ENCODE data around the gene RNF150. TPM values are rescaled to one million over a fixed set of nuclear protein-coding genes. Genes with fewer than 3 reads are reported as not detected.

Gene RNF150
- total RNA-seq, 2 donors from 2014 or later: 2.3 to 4.6 TPM

GRCh38 chr4:140940589-140940988 lies 192.7 kb downstream of the RNF150 start:
- Histone ChIP-seq H3K36me3 (replicated peaks in 1 of 2; ENCODE audit: insufficient read depth in 1 of 2, low read depth in 2 of 2) (no peaks in the 10 kb centered on the region), H3K27me3 (no peaks in the 10 kb centered on the region), H3K4me3 (no peak overlapping the region), H3K27ac (no peak overlapping the region), H3K4me1 (no peaks in the 10 kb centered on the region), H3K9me3 (no peaks in the 10 kb centered on the region)
- TF ChIP-seq CTCF (IDR thresholded peaks at IDR 0.05) (no peak), POLR2A (IDR thresholded peaks at IDR 0.05) (no peak)
- no peak for DNase-seq
- intact Hi-C loops (cut with DNase I): no loop called here
- no peak for ATAC-seq
- WGBS, 2 donors: 79 to 92% methylated on average over 2 of the region's 2 CpGs

GRCh38 chr4:140937866-140938265 lies 195.4 kb downstream of the RNF150 start:
- no peaks in the 10 kb centered on the region for H3K27me3 ChIP-seq
- intact Hi-C loops (cut with DNase I): no loop called here
- H3K9me3 ChIP-seq: no peaks in the 10 kb centered on the region
- no peak for ATAC-seq
- H3K27ac ChIP-seq: no peak overlapping the region
- no peaks in the 10 kb centered on the region for H3K36me3 ChIP-seq (replicated peaks in 1 of 2; ENCODE audit: insufficient read depth in 1 of 2, low read depth in 2 of 2)
- H3K4me3 ChIP-seq: no peak overlapping the region
- WGBS, 2 donors: 76 to 89% methylated on average over 6 of the region's 6 CpGs
- no peaks in the 10 kb centered on the region for H3K4me1 ChIP-seq
- TF ChIP-seq POLR2A (IDR thresholded peaks at IDR 0.05) (no peak), CTCF (IDR thresholded peaks at IDR 0.05) (no peak)
- no peak for DNase-seq

GRCh38 chr4:140935254-140935653 lies 198.0 kb downstream of the RNF150 start:
- Histone ChIP-seq H3K27ac (no peak overlapping the region), H3K9me3 (no peaks in the 10 kb centered on the region), H3K4me3 (no peak overlapping the region), H3K4me1 (no peaks in the 10 kb centered on the region), H3K27me3 (no peaks in the 10 kb centered on the region), H3K36me3 (replicated peaks in 1 of 2; ENCODE audit: insufficient read depth in 1 of 2, low read depth in 2 of 2) (no peaks in the 10 kb centered on the region)
- TF ChIP-seq POLR2A (IDR thresholded peaks at IDR 0.05) (no peak), CTCF (IDR thresholded peaks at IDR 0.05) (no peak)
- DNase-seq: peak in 3 of 4 donors; percentile 35 to 44 (median 37)
- ATAC-seq: no peak
- intact Hi-C loops (cut with DNase I): no loop called here
- WGBS, 2 donors: 8 to 20% methylated on average over 4 of the region's 4 CpGs

- Histone ChIP-seq H3K4me3 (no peak overlapping the region), H3K9me3 (no peaks in the 10 kb centered on the region), H3K27me3 (no peaks in the 10 kb centered on the region), H3K27ac (no peak overlapping the region), H3K36me3 (replicated peaks in 1 of 2; ENCODE audit: insufficient read depth in 1 of 2, low read depth in 2 of 2) (no peaks in the 10 kb centered on the region), H3K4me1 (no peaks in the 10 kb centered on the region)
- 91 to 92% methylated on average over 2 of the region's 2 CpGs for WGBS, 2 donors
- intact Hi-C loops (cut with DNase I): no loop called here
- DNase-seq (no peak), ATAC-seq (no peak)
- no peak for TF ChIP-seq CTCF (IDR thresholded peaks at IDR 0.05)
- no peak for TF ChIP-seq POLR2A (IDR thresholded peaks at IDR 0.05)
These were observed 200.7 kb downstream of the RNF150 start for GRCh38 chr4:140932501-140933045.

- no peak overlapping the region for H3K27ac ChIP-seq
- H3K9me3 ChIP-seq: no peaks in the 10 kb centered on the region
- H3K4me3 ChIP-seq: no peak overlapping the region
- no peaks in the 10 kb centered on the region for H3K4me1 ChIP-seq
- H3K27me3 ChIP-seq: no peaks in the 10 kb centered on the region
- TF ChIP-seq CTCF (IDR thresholded peaks at IDR 0.05) (no peak), POLR2A (IDR thresholded peaks at IDR 0.05) (no peak)
- no peaks in the 10 kb centered on the region for H3K36me3 ChIP-seq (replicated peaks in 1 of 2; ENCODE audit: insufficient read depth in 1 of 2, low read depth in 2 of 2)
- no peak for ATAC-seq
- intact Hi-C loops (cut with DNase I): no loop called here
- DNase-seq: no peak
- WGBS, 2 donors: 61 to 78% methylated on average over 2 of the region's 2 CpGs
These were observed 201.4 kb downstream of the RNF150 start for GRCh38 chr4:140931911-140932310.

Measured in body of pancreas (tissue), 4 donors.